Fibroblast of lung (primary cell): ENCODE results near the gene OSBP2. TPM values are rescaled to one million over a fixed set of nuclear protein-coding genes. Genes with fewer than 3 reads are reported as not detected.

Source experiments
- DNase-seq, 2 donors: peaks; one replicate each; pipeline versions ENCODE4 v3.0.0 to v3.0.0-alpha.2; 2010; ENCODE audit warnings: low read depth in 2 of 2
- H2AFZ ChIP-seq: 2 replicates; pipeline ENCODE4 v1.5.1; 2012; ENCODE audit warnings: low read length, control low read depth, inconsistent platforms
- H3K27ac ChIP-seq: 2 replicates; pipeline ENCODE4 v1.5.1; 2011; ENCODE audit warnings: low read length, control low read depth; ENCODE audit not compliant: insufficient read depth
- H3K27me3 ChIP-seq: 2 replicates; pipeline ENCODE4 v1.5.1; 2011; ENCODE audit warnings: mild to moderate bottlenecking, low read length; ENCODE audit not compliant: control insufficient read depth, insufficient read depth
- H3K36me3 ChIP-seq: 2 replicates; pipeline ENCODE4 v1.5.1; 2011; ENCODE audit warnings: low read length; ENCODE audit not compliant: control insufficient read depth, insufficient read depth
- H3K4me1 ChIP-seq: 2 replicates; pipeline ENCODE4 v1.5.1; 2011; ENCODE audit warnings: low read length; ENCODE audit not compliant: control insufficient read depth, insufficient read depth; ENCODE audit errors: extremely low read depth
- H3K4me2 ChIP-seq: 2 replicates; pipeline ENCODE4 v1.5.1; 2011; ENCODE audit warnings: low read length, control low read depth; ENCODE audit not compliant: insufficient read depth; ENCODE audit errors: extremely low read depth
- H3K4me3 ChIP-seq, 4 experiments: fragments of 200-600 bp in 1 of 4; sonication (generic) in 1 of 4; replicated peaks in 1 of 4; 2 replicates each; pipeline ENCODE4 v1.5.1; 2011 to 2016; ENCODE audit warnings: low read length in 4 of 4, low read depth in 3 of 4, mild to moderate bottlenecking in 3 of 4, control low read depth in 2 of 4, inconsistent platforms in 1 of 4, mixed read lengths in 1 of 4; ENCODE audit not compliant: insufficient read depth in 1 of 4; ENCODE audit errors: control extremely low read depth in 1 of 4
- H3K79me2 ChIP-seq: 2 replicates; pipeline ENCODE4 v1.5.1; 2012; ENCODE audit warnings: mild to moderate bottlenecking, low read length, inconsistent platforms; ENCODE audit not compliant: control insufficient read depth, insufficient read depth
- H3K9ac ChIP-seq: 2 replicates; pipeline ENCODE4 v1.5.1; 2011; ENCODE audit warnings: mild to moderate bottlenecking, low read length, control low read depth; ENCODE audit not compliant: insufficient read depth
- H3K9me3 ChIP-seq: 2 replicates; pipeline ENCODE4 v1.5.1; 2012; ENCODE audit warnings: low read depth, low read length; ENCODE audit not compliant: control insufficient read depth, insufficient read depth
- H4K20me1 ChIP-seq: 2 replicates; pipeline ENCODE4 v1.5.1; 2011; ENCODE audit warnings: low read length; ENCODE audit not compliant: control insufficient read depth, insufficient read depth; ENCODE audit errors: extremely low read depth
- CTCF ChIP-seq, 2 donors: IDR thresholded peaks in 1 of 2; conservative IDR thresholded peaks in 1 of 2; 1 replicate in 1 of 2; 2 replicates in 1 of 2; pipeline ENCODE4 v1.5.1; 2011 to 2012; ENCODE audit warnings: low read length in 2 of 2, control low read depth in 1 of 2, inconsistent platforms in 1 of 2, low read depth in 1 of 2, mild to moderate bottlenecking in 1 of 2
- EZH2 ChIP-seq: IDR thresholded peaks from 2 replicates; pipeline ENCODE4 v1.5.1; 2012; ENCODE audit warnings: low read length, control low read depth, mild to moderate bottlenecking; ENCODE audit errors: missing control alignments
- polyA plus RNA-seq, 2 donors: library from polyadenylated mRNA; depleted of rRNA in 1 of 2; stranded (reverse) in 1 of 2; unstranded in 1 of 2; fragments of >200 nt; gene quantifications; 2 replicates each; pipeline ENCODE4 v1.2.1, GENCODE V29; 2011 to 2012; ENCODE audit warnings: missing spikeins in 1 of 2
- total RNA-seq: library from RNA; depleted of rRNA; stranded (reverse); fragments of >200 nt; gene quantifications from 2 replicates; pipeline ENCODE4 v1.2.1, GENCODE V29; 2014

OSBP2 gene
- total and polyA plus RNA-seq, 2 donors (not counting 1 experiment from before 2014, with no cell fraction given): 0.40 to 3.8 TPM

- H3K9me3 ChIP-seq: no peaks in the 10 kb centered on the region
- no peaks in the 10 kb centered on the region for H4K20me1 ChIP-seq
- no peak overlapping the region for H3K9ac ChIP-seq
- no peaks in the 10 kb centered on the region for H3K36me3 ChIP-seq
- H3K79me2 ChIP-seq: no peaks in the 10 kb centered on the region
- no peak overlapping the region for H3K4me3 ChIP-seq
- no peaks in the 10 kb centered on the region for H3K27me3 ChIP-seq
- H2AFZ ChIP-seq: no peak overlapping the region
- TF ChIP-seq CTCF (conservative IDR thresholded peaks at IDR 0.05 in 1 of 2, IDR thresholded peaks at IDR 0.05 in 1 of 2; ENCODE audit: low read depth in 1 of 2, low read length in 2 of 2) (no peak), EZH2 (no peak)
- H3K27ac ChIP-seq: no peak overlapping the region
- H3K4me1 ChIP-seq: no peaks in the 10 kb centered on the region
- H3K4me2 ChIP-seq: no peak overlapping the region
- no peak for DNase-seq
These were observed 121.7 kb downstream of the OSBP2 start for GRCh38 chr22:30816413-30816812.

- TF ChIP-seq CTCF (conservative IDR thresholded peaks at IDR 0.05 in 1 of 2, IDR thresholded peaks at IDR 0.05 in 1 of 2; ENCODE audit: low read depth in 1 of 2, low read length in 2 of 2): no peak
- TF ChIP-seq EZH2: no peak
- Histone ChIP-seq H3K9me3 (no peaks in the 10 kb centered on the region), H3K27me3 (peaks cover 16% of the 10 kb centered on the region), H3K4me2 (no peak overlapping the region), H3K9ac (no peak overlapping the region), H3K4me3 (no peak overlapping the region), H3K79me2 (no peaks in the 10 kb centered on the region), H4K20me1 (no peaks in the 10 kb centered on the region), H3K27ac (no peak overlapping the region), H2AFZ (no peak overlapping the region), H3K36me3 (no peaks in the 10 kb centered on the region), H3K4me1 (peaks cover 2% of the 10 kb centered on the region)
- no peak for DNase-seq
These were observed 126.7 kb downstream of the OSBP2 start for GRCh38 chr22:30821381-30821780.

- no peak overlapping the region for H2AFZ ChIP-seq
- TF ChIP-seq CTCF (conservative IDR thresholded peaks at IDR 0.05 in 1 of 2, IDR thresholded peaks at IDR 0.05 in 1 of 2; ENCODE audit: low read depth in 1 of 2, low read length in 2 of 2) (no peak), EZH2 (no peak)
- H3K79me2 ChIP-seq: no peaks in the 10 kb centered on the region
- H3K4me1 ChIP-seq: peaks cover 2% of the 10 kb centered on the region
- DNase-seq: no peak
- peaks cover 16% of the 10 kb centered on the region for H3K27me3 ChIP-seq
- H3K4me2 ChIP-seq: peak overlapping the region; percentile 66
- H3K4me3 ChIP-seq: peak overlapping the region in 3 of 4 experiments; percentile 28 to 48 (median 32)
- no peaks in the 10 kb centered on the region for H3K36me3 ChIP-seq
- no peak overlapping the region for H3K27ac ChIP-seq
- no peak overlapping the region for H3K9ac ChIP-seq
- no peaks in the 10 kb centered on the region for H4K20me1 ChIP-seq
- H3K9me3 ChIP-seq: no peaks in the 10 kb centered on the region
These were observed 127.2 kb downstream of the OSBP2 start for GRCh38 chr22:30821863-30822215.
